Lower lobe of right lung (tissue), 2 donors: Measurements from ENCODE around the gene CELF4. TPM values are rescaled to one million over a fixed set of nuclear protein-coding genes. Genes with fewer than 3 reads are reported as not detected.

ENCODE experiments used
- ATAC-seq, 2 donors: fragments of 200-7000 bp; cut with Tn5 transposase; one replicate each; pipeline ENCODE4 v1.9.1; 2020 to 2022; ENCODE audit warnings: mild to moderate bottlenecking in 2 of 2, moderate library complexity in 2 of 2
- DNase-seq: peaks from one replicate; pipeline ENCODE4 v3.0.0-alpha.2; 2020
- H3K27ac ChIP-seq: fragments of 200-600 bp; one replicate; pipeline ENCODE4 v1.8.0; 2022
- H3K27me3 ChIP-seq: fragments of 200-600 bp; one replicate; pipeline ENCODE4 v1.8.0; 2022; ENCODE audit warnings: low read depth
- H3K36me3 ChIP-seq: fragments of 200-600 bp; one replicate; pipeline ENCODE4 v1.8.0; 2022; ENCODE audit warnings: mild to moderate bottlenecking
- H3K4me1 ChIP-seq: fragments of 200-600 bp; one replicate; pipeline ENCODE4 v1.8.0; 2022
- H3K4me3 ChIP-seq: fragments of 200-600 bp; one replicate; pipeline ENCODE4 v1.8.0; 2022; ENCODE audit warnings: mild to moderate bottlenecking
- H3K9me3 ChIP-seq: fragments of 200-600 bp; one replicate; pipeline ENCODE4 v1.8.0; 2022
- intact Hi-C: fragments of 100-400 bp; cut with DNase I; formaldehyde crosslinking; loops from one replicate; pipeline ENCODE4 v1.11.0; 2022
- total RNA-seq: library from RNA; stranded (reverse); fragmentation: NEBNext Ultra II Directional; extraction: Animal tissue kit (Norgen Biotek cat#: 25700); gene quantifications from one replicate; pipeline ENCODE4 v1.2.1, GENCODE V29; 2021
- TF ChIP-seq, protein P1 (sequence below): fragments of 200-600 bp; IDR thresholded peaks from one replicate; pipeline ENCODE4 v1.8.0; 2022; ENCODE audit warnings: antibody characterized with exemption, mild to moderate bottlenecking
- donor health status: DM: no; HTN: yes; CAD: no; lungs with severe emphysema.

The CELF4 gene
- total RNA-seq, 1 donor from 2014 or later: 0.38 TPM

GRCh38 chr18:37391156-37391555 lies 174.4 kb downstream of the CELF4 start:
- H3K4me3 ChIP-seq: no peak overlapping the region
- H3K27ac ChIP-seq: no peak overlapping the region
- TF ChIP-seq, protein P1, sequence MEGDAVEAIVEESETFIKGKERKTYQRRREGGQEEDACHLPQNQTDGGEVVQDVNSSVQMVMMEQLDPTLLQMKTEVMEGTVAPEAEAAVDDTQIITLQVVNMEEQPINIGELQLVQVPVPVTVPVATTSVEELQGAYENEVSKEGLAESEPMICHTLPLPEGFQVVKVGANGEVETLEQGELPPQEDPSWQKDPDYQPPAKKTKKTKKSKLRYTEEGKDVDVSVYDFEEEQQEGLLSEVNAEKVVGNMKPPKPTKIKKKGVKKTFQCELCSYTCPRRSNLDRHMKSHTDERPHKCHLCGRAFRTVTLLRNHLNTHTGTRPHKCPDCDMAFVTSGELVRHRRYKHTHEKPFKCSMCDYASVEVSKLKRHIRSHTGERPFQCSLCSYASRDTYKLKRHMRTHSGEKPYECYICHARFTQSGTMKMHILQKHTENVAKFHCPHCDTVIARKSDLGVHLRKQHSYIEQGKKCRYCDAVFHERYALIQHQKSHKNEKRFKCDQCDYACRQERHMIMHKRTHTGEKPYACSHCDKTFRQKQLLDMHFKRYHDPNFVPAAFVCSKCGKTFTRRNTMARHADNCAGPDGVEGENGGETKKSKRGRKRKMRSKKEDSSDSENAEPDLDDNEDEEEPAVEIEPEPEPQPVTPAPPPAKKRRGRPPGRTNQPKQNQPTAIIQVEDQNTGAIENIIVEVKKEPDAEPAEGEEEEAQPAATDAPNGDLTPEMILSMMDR: no peak
- no peaks in the 10 kb centered on the region for H3K36me3 ChIP-seq
- DNase-seq (no peak), ATAC-seq (no peak)
- no peaks in the 10 kb centered on the region for H3K27me3 ChIP-seq
- H3K4me1 ChIP-seq: peaks cover 14% of the 10 kb centered on the region
- intact Hi-C loops: no loop called here
- peaks cover 4% of the 10 kb centered on the region for H3K9me3 ChIP-seq

DNA sequence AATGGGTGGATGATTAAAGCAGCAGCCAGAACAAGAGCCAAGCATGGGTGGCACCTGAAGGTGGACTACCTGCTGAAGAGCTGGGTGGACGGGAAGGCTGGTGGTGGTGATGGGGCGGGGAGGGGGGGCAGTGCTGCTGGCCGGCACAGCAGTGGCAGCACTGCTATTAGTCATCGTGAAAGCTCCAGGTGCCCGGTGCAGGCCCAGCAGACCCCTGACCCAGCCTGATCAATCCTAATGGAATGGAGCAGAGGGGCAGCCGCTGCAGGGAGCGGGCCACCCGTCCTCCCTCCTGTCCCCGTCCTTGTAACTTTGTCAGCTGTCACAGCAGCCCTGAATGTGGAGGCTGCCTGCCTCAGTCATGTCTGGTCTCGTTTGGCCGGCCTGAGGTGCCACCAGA lies 174.9 kb downstream of the CELF4 start:
- Histone ChIP-seq H3K9me3 (peaks cover 4% of the 10 kb centered on the region), H3K36me3 (no peaks in the 10 kb centered on the region), H3K27ac (no peak overlapping the region), H3K27me3 (no peaks in the 10 kb centered on the region), H3K4me3 (no peak overlapping the region), H3K4me1 (peaks cover 14% of the 10 kb centered on the region)
- TF ChIP-seq, protein P1: no peak
- DNase-seq: no peak
- intact Hi-C loops: no loop called here
- no peak for ATAC-seq

DNA sequence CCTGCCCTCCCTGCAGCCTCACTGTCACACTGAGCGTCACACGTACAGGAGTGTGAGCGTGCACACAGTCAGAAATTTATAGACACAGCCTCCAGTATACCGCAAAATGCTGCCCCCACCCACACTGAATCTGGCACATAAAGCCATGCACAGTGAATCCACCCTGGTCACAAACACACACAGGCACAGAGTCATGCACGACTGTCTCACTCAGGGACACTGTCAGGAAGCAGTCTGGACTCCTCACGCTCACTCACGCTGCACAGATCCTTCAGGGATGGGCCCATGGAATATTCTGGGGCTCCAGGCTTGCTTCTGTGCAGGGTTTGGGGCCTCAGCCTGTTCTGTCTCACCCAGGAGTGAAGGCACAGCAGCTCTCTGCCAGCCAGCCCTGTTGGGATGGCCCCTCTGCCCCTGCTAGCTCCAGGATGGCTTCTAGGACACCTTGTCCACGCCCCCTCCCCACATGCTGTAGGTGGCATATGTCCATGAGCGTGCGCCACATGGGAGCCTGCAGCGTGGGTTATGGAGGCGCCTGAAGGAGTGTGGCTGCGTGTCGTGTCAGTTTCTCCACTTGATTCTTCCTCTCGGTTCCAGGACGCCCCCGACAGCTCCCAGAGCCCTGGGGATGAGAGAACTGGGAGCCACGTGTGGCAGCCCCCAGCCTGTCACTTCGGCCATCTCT lies 175.8 kb downstream of the CELF4 start:
- ATAC-seq: no peak
- intact Hi-C loops: no loop called here
- Histone ChIP-seq H3K27me3 (no peaks in the 10 kb centered on the region), H3K4me1 (peaks cover 14% of the 10 kb centered on the region), H3K27ac (no peak overlapping the region), H3K4me3 (no peak overlapping the region), H3K36me3 (no peaks in the 10 kb centered on the region), H3K9me3 (peaks cover 4% of the 10 kb centered on the region)
- TF ChIP-seq, protein P1: no peak
- no peak for DNase-seq

GRCh38 chr18:37389041-37389440 lies 176.6 kb downstream of the CELF4 start:
- ATAC-seq (no peak), DNase-seq (no peak)
- H3K36me3 ChIP-seq: no peaks in the 10 kb centered on the region
- peaks cover 4% of the 10 kb centered on the region for H3K9me3 ChIP-seq
- TF ChIP-seq, protein P1: no peak
- peaks cover 8% of the 10 kb centered on the region for H3K4me1 ChIP-seq
- no peaks in the 10 kb centered on the region for H3K27me3 ChIP-seq
- H3K27ac ChIP-seq: no peak overlapping the region
- intact Hi-C loops: no loop called here
- H3K4me3 ChIP-seq: no peak overlapping the region

GRCh38 chr18:37388413-37388812 lies 177.2 kb downstream of the CELF4 start:
- Histone ChIP-seq H3K27me3 (no peaks in the 10 kb centered on the region), H3K27ac (no peak overlapping the region), H3K36me3 (no peaks in the 10 kb centered on the region), H3K4me3 (no peak overlapping the region), H3K9me3 (peaks cover 4% of the 10 kb centered on the region), H3K4me1 (peaks cover 2% of the 10 kb centered on the region)
- DNase-seq (no peak), ATAC-seq (no peak)
- intact Hi-C loops: no loop called here
- TF ChIP-seq, protein P1: no peak
